ENCODE measurements around the gene MAP6.
"Not testable (repeated sequence)": the region's sequence is repeated elsewhere in the genome, so short reads cannot be mapped to it uniquely, and the experiment has no call there.

The MAP6 gene

GRCh38 chr11:75589933-75590332 lies 78.9 kb downstream of the MAP6 start:
- no peak for DNase-seq

- no peak for DNase-seq
Measured at GRCh38 chr11:75589051-75589450, 79.8 kb downstream of the MAP6 start.

GRCh38 chr11:75588051-75588481 lies 80.8 kb downstream of the MAP6 start:
- DNase-seq = no peak

GRCh38 chr11:75586395-75586794 lies 82.4 kb downstream of the MAP6 start:
- DNase-seq = no peak

- DNase-seq = no peak
Measured at GRCh38 chr11:75585293-75585670, 83.6 kb downstream of the MAP6 start.

- not testable (repeated sequence) for DNase-seq
Measured at GRCh38 chr11:75584659-75585292, 84.1 kb downstream of the MAP6 start.

GRCh38 chr11:75583718-75584658 lies 84.8 kb downstream of the MAP6 start:
- DNase-seq = no peak

- DNase-seq = no peak
Measured at GRCh38 chr11:75582895-75583717, 85.7 kb downstream of the MAP6 start.

- DNase-seq = no peak
Measured at GRCh38 chr11:75582506-75582894, 86.3 kb downstream of the MAP6 start.

- DNase-seq = no peak
Measured at GRCh38 chr11:75579841-75580240, 89.0 kb downstream of the MAP6 start.

- no peak for DNase-seq
Measured at GRCh38 chr11:75578977-75579376, 89.9 kb downstream of the MAP6 start.

- no peak for DNase-seq
Measured at GRCh38 chr11:75577207-75577606, 91.6 kb downstream of the MAP6 start.

GRCh38 chr11:75576499-75576918 lies 92.3 kb downstream of the MAP6 start:
- no peak for DNase-seq

- no peak for DNase-seq
Measured at GRCh38 chr11:75576017-75576416, 92.8 kb downstream of the MAP6 start.

GRCh38 chr11:75574698-75575602 lies 93.9 kb downstream of the MAP6 start:
- DNase-seq = no peak

- DNase-seq = no peak
Measured at GRCh38 chr11:75572744-75573143, 96.1 kb downstream of the MAP6 start.

GRCh38 chr11:75571625-75572024 lies 97.2 kb downstream of the MAP6 start:
- peak; percentile 80 for DNase-seq

- DNase-seq = peak; percentile 62
Measured at GRCh38 chr11:75570559-75571139, 98.2 kb downstream of the MAP6 start.

- DNase-seq = no peak
Measured at GRCh38 chr11:75568616-75569219, 100.1 kb downstream of the MAP6 start.

GRCh38 chr11:75567971-75568370 lies 100.9 kb downstream of the MAP6 start:
- no peak for DNase-seq

- DNase-seq = no peak
Measured at GRCh38 chr11:75566763-75567279, 102.0 kb downstream of the MAP6 start.

Data from NCI-H2029 (cell line).